Fibroblast of skin of scalp (primary cell): ENCODE measurements around the gene MYO16.
"Not testable (repeated sequence)": the region's sequence is repeated elsewhere in the genome, so short reads cannot be mapped to it uniquely, and the experiment has no call there.

ENCODE experiments used
- DNase-seq: peaks from one replicate; pipeline ENCODE4 v3.0.0-alpha.2; 2013

The MYO16 gene

GRCh38 chr13:109087916-109088623 lies 458.7 kb downstream of the MYO16 start:
- DNase-seq: no peak

- DNase-seq: no peak
Measured at GRCh38 chr13:109088624-109088917, 459.2 kb downstream of the MYO16 start.

- no peak for DNase-seq
Measured at GRCh38 chr13:109090796-109091195, 461.4 kb downstream of the MYO16 start.

GRCh38 chr13:109091249-109091648 lies 461.8 kb downstream of the MYO16 start:
- DNase-seq: no peak

- DNase-seq: not testable (repeated sequence)
Measured at GRCh38 chr13:109092186-109092585, 462.8 kb downstream of the MYO16 start.

- DNase-seq: no peak
Measured at GRCh38 chr13:109093998-109094397, 464.6 kb downstream of the MYO16 start.

- no peak for DNase-seq
Measured at GRCh38 chr13:109095126-109095525, 465.7 kb downstream of the MYO16 start.

- DNase-seq: no peak
Measured at GRCh38 chr13:109096101-109096500, 466.7 kb downstream of the MYO16 start.

GRCh38 chr13:109100705-109101304 lies 471.4 kb downstream of the MYO16 start:
- DNase-seq: peak; percentile 6

- DNase-seq: no peak
Measured at GRCh38 chr13:109101550-109102144, 472.2 kb downstream of the MYO16 start.

GRCh38 chr13:109105899-109106298 lies 476.5 kb downstream of the MYO16 start:
- DNase-seq: no peak

GRCh38 chr13:109110159-109110558 lies 480.7 kb downstream of the MYO16 start:
- DNase-seq: no peak

GRCh38 chr13:109111141-109111540 lies 481.7 kb downstream of the MYO16 start:
- DNase-seq: no peak

GRCh38 chr13:109113427-109113826 lies 484.0 kb downstream of the MYO16 start:
- DNase-seq: no peak

GRCh38 chr13:109114162-109114561 lies 484.8 kb downstream of the MYO16 start:
- no peak for DNase-seq

GRCh38 chr13:109114991-109115390 lies 485.6 kb downstream of the MYO16 start:
- DNase-seq: no peak

- no peak for DNase-seq
Measured at GRCh38 chr13:109118521-109118920, 489.1 kb downstream of the MYO16 start.

- DNase-seq: no peak
Measured at GRCh38 chr13:109119896-109120295, 490.5 kb downstream of the MYO16 start.

- no peak for DNase-seq
Measured at GRCh38 chr13:109121826-109122225, 492.4 kb downstream of the MYO16 start.

- DNase-seq: no peak
Measured at GRCh38 chr13:109123971-109124370, 494.6 kb downstream of the MYO16 start.

- no peak for DNase-seq
Measured at GRCh38 chr13:109126178-109126577, 496.8 kb downstream of the MYO16 start.

- DNase-seq: no peak
Measured at GRCh38 chr13:109126891-109127641, 497.7 kb downstream of the MYO16 start.

- DNase-seq: no peak
Measured at GRCh38 chr13:109128121-109128520, 498.7 kb downstream of the MYO16 start.
